SH-SY5Y (cell line): ENCODE data around the gene ACAA2.

Experiments
- GATA2 ChIP-seq: IDR thresholded peaks from 2 replicates; pipeline ENCODE4 v1.6.1; 2011; ENCODE audit warnings: mild to moderate bottlenecking, low read depth, low read length
- GATA3 ChIP-seq: IDR thresholded peaks from 2 replicates; pipeline ENCODE4 v1.6.1; 2011; ENCODE audit warnings: low read depth, mild to moderate bottlenecking, low read length, moderate library complexity

The ACAA2 gene

DNA sequence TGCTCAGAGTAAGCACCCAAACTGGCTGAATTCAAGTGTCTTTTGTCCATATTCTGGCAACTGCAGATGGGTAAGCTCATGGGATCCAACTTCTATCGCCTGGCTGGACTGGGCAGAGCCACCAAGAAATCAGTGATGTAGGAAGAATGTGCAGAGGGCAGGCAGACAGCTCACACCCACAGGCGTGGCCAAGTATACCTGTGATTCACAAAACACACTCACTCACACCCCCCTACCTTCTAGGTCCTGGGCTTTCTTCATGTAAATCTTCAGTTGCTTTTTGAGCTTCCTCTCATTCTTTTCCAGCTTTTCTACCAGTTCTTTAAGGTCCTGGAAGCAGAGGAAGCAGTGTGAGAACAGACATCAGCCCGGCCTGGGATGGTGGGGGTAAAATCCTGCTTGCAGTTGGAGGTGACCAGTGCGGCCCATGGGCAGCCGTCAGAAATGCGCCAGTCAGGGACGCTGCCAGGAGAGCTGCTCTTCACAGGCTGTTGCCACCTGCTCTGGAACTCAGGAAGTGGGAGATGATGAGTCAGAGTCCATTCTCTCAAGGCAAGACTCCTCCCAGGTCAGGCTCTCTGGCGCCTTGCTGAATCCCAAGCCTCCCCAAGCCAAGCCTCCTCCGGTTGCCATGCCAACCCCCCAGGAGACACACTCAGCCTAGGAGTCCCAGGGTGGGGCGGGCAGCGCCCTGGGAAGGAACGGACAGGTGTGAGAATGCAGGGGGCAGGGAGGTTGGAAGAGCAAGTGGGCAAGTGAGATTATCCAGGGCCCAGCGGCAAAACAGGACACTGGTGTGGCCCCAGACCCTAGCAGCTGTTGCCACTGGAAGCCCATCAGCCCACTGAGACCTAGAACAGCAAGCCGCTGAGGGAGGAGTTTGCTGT lies 36.2 kb upstream of the ACAA2 start:
- TF ChIP-seq GATA3 (no peak), GATA2 (no peak)

DNA sequence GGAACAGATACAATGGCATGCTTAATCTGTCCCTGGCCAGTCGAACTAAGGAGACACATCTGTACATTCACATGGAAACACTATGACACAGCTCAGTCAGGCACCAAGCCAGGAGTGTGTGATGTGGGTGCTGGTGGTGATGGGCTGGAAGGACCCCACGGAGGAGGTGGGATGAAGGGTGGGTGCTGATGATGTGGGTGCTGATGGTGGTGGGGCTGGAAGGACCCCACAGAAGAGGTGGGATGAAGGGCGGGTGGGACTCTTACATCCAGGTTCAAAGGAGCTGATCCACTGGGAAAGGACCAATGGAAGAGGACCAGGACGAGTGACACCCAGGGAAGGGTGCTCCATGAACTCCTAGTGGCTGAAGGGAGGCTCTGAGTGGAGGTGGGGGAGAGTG lies 34.8 kb upstream of the ACAA2 start:
- TF ChIP-seq GATA2 (no peak), GATA3 (no peak)

DNA sequence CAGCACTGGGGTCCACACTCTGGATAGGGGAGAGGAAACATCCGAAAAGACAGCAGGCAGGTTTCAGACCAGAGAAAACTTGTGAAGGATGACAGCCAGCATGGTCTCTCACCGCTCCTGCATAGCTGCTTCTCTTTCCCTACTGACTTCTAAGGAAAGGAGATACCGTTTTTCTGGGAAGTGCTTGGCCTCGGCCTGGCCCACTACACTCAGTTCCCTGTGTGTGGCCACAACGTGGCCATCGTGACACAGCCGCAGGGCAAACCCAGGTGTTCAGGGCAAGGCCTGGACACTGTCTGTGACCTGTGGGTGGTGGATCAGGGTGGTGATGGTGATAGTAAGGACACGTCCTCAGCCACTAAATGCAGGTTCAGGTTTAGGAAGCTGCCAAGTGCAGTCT lies 34.2 kb upstream of the ACAA2 start:
- TF ChIP-seq GATA3, result no peak
- no peak for TF ChIP-seq GATA2

DNA sequence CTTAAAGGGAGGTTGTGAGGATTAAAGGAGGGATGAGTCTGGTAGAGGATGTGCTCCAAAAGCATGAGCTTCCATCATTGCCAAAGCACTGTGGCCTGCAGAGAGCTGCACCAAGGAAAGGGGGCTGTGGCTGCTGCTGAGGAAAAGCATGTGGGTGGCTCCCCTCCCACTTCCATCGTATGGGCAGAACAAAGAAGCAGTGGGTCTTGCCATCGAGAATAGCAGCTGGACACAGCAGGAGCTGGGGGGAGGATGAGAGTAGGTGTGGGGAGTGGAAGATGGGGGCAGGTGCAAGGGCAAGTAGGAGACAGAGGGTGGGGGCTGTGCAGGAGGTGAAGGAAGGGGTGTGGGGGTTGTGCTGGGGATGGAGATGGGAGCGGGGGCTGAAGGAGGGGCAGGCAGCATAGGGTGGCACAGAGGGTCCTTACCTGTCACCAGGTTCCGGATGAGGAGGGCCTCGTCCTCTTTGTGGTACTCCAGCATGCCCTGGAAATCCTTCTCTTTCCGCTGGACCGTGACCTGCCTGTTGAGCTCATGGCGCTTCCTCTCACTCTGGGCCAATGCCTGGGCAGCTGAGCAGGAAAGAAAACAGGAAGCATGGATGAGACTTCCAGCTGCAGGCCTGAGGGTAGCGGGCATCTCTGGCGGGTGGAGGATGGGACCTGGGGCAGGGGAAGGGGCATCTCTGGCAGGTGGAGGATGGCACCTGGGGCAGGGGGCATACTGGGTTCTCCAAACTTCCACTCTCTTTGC lies 33.6 kb upstream of the ACAA2 start:
- TF ChIP-seq GATA2, result no peak
- TF ChIP-seq GATA3, result no peak

DNA sequence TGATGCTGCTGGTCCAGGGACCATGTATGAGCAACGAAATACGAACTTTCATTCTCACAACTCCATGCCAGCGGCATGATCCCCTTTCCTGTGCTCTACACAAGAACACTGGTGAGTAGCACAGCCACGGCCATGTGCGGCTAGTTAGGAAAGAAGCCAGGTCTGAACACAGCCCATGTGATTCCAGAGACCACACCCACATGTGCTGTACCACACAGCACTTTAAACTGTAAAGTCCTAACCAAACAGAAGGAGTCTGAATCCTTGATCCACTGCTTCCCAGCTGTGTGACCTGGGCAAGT lies 33.0 kb upstream of the ACAA2 start:
- no peak for TF ChIP-seq GATA2
- no peak for TF ChIP-seq GATA3

DNA sequence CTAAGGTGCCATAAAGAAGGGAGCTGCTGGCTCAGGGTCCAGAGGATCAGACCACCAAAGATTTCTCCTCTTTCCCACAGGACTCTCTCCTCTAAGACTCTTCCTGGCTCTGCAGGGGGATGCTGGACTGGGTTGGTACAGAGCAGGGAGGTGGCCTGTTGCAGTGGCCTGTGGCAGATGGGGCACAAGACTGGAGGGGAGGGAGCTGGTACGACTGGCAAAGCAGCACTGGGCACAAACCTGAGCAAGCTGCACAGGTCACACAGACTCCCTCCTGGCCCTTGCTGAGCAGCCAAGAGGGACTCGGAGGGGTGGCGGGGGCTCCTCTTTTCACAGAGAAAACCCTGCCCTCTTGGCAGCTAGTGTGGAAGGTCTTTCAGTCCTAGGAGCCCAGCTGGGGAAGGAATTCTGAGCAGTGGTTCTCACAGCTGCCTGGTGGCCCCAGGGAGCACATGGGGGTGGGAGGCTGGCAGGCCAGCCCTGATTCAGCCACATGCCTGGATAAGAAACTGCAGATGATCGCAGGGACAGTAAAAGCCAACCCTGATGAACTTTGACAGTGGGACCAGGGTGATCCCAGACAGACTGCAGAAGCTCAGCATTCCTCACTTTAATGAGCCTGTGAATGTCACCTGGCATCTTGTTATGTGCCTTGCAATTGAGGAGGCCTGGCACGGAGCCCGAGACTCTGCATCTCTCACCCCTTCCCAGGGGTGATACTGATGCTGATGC lies 32.5 kb upstream of the ACAA2 start:
- TF ChIP-seq GATA3 (no peak), GATA2 (no peak)

DNA sequence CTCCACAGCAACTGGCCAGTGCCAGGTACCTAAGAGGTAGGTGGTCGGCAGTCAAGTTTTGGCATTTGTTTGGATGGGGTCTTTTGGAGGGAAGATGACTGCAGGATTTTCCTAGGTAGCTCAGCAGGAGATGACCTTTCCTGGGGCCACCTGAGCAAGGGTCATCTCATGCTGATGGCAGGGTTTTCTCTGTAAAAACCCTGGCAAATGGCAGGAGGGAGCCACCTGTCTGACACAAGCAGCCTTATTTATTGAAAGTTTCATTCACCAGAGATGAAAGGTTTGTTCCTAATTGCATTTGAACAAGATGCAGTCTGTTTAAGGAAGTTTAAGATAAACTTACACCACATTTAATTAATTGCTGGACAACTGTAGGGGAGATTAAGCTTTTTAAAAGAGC lies 31.6 kb upstream of the ACAA2 start:
- TF ChIP-seq GATA3 (no peak), GATA2 (no peak)

DNA sequence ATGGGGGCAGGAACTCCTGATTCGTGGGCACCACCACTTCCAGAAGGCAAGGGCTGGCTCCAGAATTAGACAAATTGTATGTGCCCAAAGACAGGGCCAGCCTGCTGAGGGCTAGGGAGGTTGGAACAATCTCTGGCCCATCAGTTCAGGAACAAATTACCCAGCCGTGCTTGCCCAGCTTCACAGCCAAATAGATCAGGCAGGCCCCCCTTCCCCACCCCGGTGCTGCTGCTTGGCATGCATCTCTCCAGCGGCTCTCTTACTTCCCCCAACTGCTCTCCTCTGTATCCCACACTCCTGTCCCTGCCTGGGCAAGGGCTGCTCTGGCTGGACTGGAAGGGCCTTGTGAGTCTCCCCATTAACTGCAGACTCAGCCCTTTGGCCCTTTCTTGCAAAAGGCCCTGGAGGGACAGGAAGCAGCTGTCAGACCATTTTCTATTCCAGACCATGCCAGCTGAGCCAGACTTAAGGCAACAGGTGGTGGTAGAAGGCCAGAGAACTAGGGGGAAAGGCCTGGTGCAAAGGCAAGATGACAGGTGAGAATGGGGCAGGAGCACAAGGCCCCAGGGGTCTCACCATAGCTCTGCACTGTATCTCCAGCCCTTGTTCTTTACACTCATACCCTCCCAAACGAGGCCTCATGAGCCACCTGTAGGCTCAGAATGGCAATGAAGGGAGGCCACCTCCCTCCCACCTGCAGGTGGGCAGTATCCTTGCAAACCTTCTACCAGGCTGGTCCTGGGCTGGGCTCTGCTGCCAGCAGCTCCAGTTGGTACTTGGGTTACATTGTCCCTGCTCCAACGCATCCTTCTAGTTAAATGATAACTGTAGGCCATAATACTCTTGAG lies 30.7 kb upstream of the ACAA2 start:
- TF ChIP-seq GATA3 (no peak), GATA2 (no peak)

DNA sequence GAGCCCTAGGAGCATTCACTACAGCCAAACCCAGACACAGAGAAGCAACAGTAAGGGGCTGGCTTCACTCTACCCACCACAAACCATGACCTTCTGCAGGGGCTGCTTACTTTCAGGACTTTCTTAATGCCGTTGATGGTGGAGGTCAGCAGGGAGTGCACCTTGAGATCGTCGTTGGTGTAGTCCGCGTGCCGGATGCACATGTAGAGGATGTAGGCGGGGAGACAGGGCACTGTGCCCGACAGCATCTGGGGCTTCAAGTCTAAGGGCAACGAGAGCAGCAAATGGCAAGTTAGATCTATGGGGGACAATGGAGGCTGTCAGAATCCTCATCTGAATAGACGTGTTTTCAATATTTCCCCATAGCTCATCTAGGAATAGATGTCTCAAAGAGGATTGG lies 29.8 kb upstream of the ACAA2 start:
- no peak for TF ChIP-seq GATA2
- TF ChIP-seq GATA3, result no peak

DNA sequence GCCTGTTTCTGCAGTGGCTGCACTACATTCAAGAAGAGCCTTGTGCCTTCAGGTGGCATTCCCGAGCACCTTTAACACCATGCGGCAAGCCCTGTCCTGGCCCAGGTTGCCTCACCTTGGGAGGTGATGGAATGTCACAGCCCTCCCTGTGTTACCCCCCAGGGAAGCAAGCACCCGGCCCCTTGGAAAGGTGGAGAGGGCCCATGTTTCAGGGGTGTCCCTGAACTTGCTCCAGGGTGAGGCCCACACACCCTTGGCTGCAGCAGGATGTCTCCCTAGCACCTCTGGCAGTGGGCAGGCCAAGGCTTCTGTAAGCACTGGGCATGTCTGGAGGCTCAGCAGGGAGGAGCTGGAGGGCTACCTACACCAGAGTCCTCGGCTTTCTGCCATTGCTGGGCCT lies 29.3 kb upstream of the ACAA2 start:
- TF ChIP-seq GATA3 (no peak), GATA2 (no peak)

DNA sequence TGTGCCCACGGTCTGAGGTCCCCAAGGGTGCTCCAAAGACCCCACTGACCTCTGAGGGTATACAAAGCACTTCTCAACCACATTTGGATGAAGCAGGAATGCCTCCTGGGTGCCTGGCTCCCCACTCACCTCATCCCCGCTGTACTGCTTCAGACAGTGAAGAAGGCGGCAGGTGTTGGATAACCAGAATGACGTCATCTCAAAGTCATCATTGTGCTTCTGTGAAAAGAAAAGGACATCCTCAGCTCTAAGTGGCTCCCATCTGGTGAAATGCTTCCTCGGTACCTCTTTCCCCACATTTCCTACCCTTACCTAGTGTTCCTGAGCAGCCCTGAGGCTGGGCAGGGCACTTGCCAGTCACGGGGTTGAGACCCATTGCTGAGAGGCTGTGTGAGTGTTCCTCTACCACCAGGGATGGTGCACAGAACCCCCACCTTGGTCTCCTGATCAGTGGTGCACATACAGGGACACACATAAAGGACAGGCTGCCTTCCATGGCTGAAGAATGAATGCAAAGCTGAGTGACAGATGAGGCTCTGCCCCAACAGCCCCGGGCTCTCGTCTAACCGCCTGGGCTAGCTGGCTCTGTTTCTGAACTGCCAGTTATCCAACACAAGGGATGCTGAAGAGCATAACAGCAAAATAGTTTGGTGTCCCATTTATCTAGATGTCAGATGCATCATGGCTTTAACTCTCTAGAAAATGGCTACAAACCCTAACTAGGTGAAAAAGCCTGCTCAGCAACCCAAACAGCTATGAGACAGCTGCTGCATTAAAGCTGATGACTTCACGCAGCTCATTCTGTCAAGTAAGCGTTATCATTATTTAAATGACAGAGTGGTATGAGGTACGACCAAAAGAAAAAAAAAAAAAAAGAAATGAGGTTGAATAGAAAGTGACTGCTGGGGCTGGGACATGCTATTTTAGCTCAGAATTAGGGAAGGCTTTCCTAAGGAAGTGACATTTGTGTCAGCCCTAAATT lies 28.2 kb upstream of the ACAA2 start:
- TF ChIP-seq GATA3 (no peak), GATA2 (no peak)

DNA sequence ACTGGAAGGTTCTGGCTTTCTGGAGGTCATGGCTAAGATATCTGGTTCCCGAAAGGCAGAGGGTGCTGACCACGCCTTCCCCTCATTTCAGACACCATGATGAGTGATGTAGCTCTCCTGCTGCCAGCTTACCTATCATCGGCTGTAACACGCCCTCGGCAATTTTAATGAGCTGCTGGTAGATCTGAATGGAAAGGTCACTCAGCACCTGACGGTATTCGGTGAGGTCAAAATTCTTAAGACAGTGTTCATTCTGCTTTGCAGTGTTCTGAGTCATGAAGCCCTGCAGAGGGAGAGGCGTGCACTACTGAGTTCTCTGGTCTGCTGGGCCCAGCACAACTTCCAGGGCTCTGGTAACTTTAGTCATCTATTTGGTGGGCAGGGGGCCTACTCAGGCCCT lies 25.7 kb upstream of the ACAA2 start:
- TF ChIP-seq GATA3, result no peak
- TF ChIP-seq GATA2, result no peak

DNA sequence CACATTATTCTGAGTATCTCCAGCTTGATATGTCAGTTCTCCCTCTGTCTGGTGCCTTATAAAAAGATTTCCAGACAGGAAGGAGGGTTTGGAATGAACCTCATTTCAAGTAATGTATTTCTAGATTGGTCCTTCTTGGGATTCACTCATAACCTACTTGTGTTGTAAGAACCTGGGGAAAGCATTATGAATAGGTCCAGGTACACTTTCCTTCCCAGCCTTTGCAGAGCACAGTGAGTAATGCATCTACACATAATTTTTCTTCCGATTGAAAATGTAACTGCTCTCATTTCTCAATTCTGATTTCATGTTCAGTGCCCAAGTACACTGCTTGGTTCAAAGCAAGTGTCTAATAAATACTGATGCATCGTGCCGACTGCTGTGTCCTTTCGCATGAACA lies 25.0 kb upstream of the ACAA2 start:
- no peak for TF ChIP-seq GATA3
- no peak for TF ChIP-seq GATA2

DNA sequence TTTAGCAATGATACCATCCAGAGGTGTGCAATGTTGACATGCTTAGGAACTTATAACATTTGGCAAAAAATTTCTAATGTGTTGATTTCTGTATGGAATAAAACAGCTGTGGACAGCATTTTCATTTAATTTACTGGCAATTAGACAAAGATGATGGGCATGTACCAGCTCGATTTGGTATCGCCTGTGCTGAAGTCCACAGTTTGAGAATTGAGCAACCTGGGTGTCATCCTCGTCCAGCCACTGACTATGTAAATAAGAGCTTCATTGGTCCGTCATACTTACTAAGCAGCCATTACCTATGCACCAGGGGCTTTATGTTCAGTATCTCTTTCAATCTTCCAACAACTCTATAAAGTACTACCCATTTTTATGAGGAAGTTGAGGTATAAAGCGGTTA lies 24.6 kb upstream of the ACAA2 start:
- TF ChIP-seq GATA3, result no peak
- TF ChIP-seq GATA2, result no peak
